Trophoblast cell (in vitro differentiated cells and primary cell): ENCODE measurements around the gene GPX3.

Experiments used
- DNase-seq, 2 donors: peaks; one replicate each; pipeline ENCODE4 v3.0.0-alpha.2; 2016
- H2AFZ ChIP-seq: 2 replicates; pipeline ENCODE4 v1.6.1; 2013; ENCODE audit warnings: low read length, moderate library complexity, mild to moderate bottlenecking; ENCODE audit not compliant: insufficient read depth, poor library complexity
- H2AK5ac ChIP-seq: 2 replicates; pipeline ENCODE4 v1.6.1; 2013; ENCODE audit warnings: mild to moderate bottlenecking, low read length
- H2BK120ac ChIP-seq: 2 replicates; pipeline ENCODE4 v1.6.1; 2013; ENCODE audit warnings: low read length, mild to moderate bottlenecking, moderate library complexity; ENCODE audit not compliant: insufficient read depth, poor library complexity
- H2BK12ac ChIP-seq: 2 replicates; pipeline ENCODE4 v1.6.1; 2013; ENCODE audit warnings: mild to moderate bottlenecking, low read length, moderate library complexity
- H2BK5ac ChIP-seq: 2 replicates; pipeline ENCODE4 v1.6.1; 2013; ENCODE audit warnings: low read length, low read depth, moderate library complexity, mild to moderate bottlenecking; ENCODE audit not compliant: poor library complexity
- H3K14ac ChIP-seq: 2 replicates; pipeline ENCODE4 v1.6.1; 2013; ENCODE audit warnings: mild to moderate bottlenecking, low read length
- H3K18ac ChIP-seq: 2 replicates; pipeline ENCODE4 v1.6.1; 2013; ENCODE audit warnings: mild to moderate bottlenecking, low read length
- H3K23ac ChIP-seq: 2 replicates; pipeline ENCODE4 v1.6.1; 2013; ENCODE audit warnings: low read length
- H3K27ac ChIP-seq: 2 replicates; pipeline ENCODE4 v1.5.1; 2013; ENCODE audit warnings: low read depth, mild to moderate bottlenecking, inconsistent platforms, low read length, moderate library complexity
- H3K27me3 ChIP-seq: 2 replicates; pipeline ENCODE4 v1.6.1; 2013; ENCODE audit warnings: inconsistent platforms, mild to moderate bottlenecking, low read length, moderate library complexity; ENCODE audit not compliant: insufficient read depth
- H3K36me3 ChIP-seq, 2 experiments: 1 replicate in 1 of 2; 2 replicates in 1 of 2; pipeline ENCODE4 v1.6.1; 2013; ENCODE audit warnings: low read length in 2 of 2, mild to moderate bottlenecking in 2 of 2, moderate library complexity in 1 of 2; ENCODE audit not compliant: insufficient read depth in 2 of 2, control insufficient read depth in 1 of 2
- H3K4ac ChIP-seq: 2 replicates; pipeline ENCODE4 v1.6.1; 2013; ENCODE audit warnings: low read depth, mild to moderate bottlenecking, low read length, moderate library complexity
- H3K4me1 ChIP-seq, 2 experiments: 1 replicate in 1 of 2; 2 replicates in 1 of 2; pipeline ENCODE4 v1.6.1; 2013; ENCODE audit warnings: low read length in 2 of 2, mild to moderate bottlenecking in 2 of 2, moderate library complexity in 1 of 2; ENCODE audit not compliant: insufficient read depth in 2 of 2, control insufficient read depth in 1 of 2
- H3K4me2 ChIP-seq: 2 replicates; pipeline ENCODE4 v1.6.1; 2013; ENCODE audit warnings: inconsistent platforms, mild to moderate bottlenecking, low read length, moderate library complexity
- H3K4me3 ChIP-seq: 2 replicates; pipeline ENCODE4 v1.5.1; 2013; ENCODE audit warnings: mild to moderate bottlenecking, low read depth, low read length, inconsistent platforms
- H3K79me1 ChIP-seq: one replicate; pipeline ENCODE4 v1.6.1; 2013; ENCODE audit warnings: low read length
- H3K79me2 ChIP-seq: 2 replicates; pipeline ENCODE4 v1.6.1; 2013; ENCODE audit warnings: low read length, mild to moderate bottlenecking; ENCODE audit not compliant: control insufficient read depth, insufficient read depth, poor library complexity
- H3K9ac ChIP-seq: 2 replicates; pipeline ENCODE4 v1.6.1; 2013; ENCODE audit warnings: mild to moderate bottlenecking, low read length
- H3K9me3 ChIP-seq: 2 replicates; pipeline ENCODE4 v1.6.1; 2013; ENCODE audit warnings: low read depth, mild to moderate bottlenecking, control low read depth, inconsistent platforms, low read length; ENCODE audit not compliant: insufficient read depth
- H4K12ac ChIP-seq: 2 replicates; pipeline ENCODE4 v1.6.1; 2013; ENCODE audit warnings: low read depth, mild to moderate bottlenecking, low read length, moderate library complexity
- H4K8ac ChIP-seq: 2 replicates; pipeline ENCODE4 v1.6.1; 2013; ENCODE audit warnings: low read depth, mild to moderate bottlenecking, low read length, moderate library complexity
- H4K91ac ChIP-seq: one replicate; pipeline ENCODE4 v1.6.1; 2013; ENCODE audit warnings: low read depth, mild to moderate bottlenecking, low read length, moderate library complexity
- WGBS: extraction: QIAGEN DNeasy Blood & Tissue Kit; methylation state at CpG from one replicate; pipeline ENCODE4 v1.1.7; 2013; ENCODE audit warnings: missing lambda C conversion rate; ENCODE audit not compliant: insufficient read length, insufficient coverage; ENCODE audit errors: extremely low coverage; 5-methylcytosine and 5-hydroxymethylcytosine counted together

GPX3 gene

DNA sequence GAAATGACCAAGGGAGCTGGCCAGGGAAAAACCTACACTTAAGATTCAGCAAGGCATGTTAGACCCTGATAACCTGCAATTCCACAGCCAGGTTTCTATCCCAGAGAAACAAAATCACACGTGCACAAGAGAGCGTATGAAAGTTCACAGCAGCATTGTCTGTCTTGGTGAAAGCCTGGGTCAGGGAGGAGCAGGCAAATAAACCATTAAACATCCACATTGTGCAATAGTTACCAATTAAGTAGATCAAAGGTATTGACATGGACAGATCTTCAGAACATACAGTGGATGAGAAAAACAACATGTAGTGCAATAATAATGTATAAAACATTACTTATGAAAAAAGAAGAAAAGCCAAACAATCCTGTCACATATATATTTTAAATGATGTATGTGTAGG lies 15.9 kb upstream of the GPX3 start:
- H2BK5ac ChIP-seq: no peak overlapping the region
- H3K4ac ChIP-seq: no peak overlapping the region
- H3K79me1 ChIP-seq: no peaks in the 10 kb centered on the region

DNA sequence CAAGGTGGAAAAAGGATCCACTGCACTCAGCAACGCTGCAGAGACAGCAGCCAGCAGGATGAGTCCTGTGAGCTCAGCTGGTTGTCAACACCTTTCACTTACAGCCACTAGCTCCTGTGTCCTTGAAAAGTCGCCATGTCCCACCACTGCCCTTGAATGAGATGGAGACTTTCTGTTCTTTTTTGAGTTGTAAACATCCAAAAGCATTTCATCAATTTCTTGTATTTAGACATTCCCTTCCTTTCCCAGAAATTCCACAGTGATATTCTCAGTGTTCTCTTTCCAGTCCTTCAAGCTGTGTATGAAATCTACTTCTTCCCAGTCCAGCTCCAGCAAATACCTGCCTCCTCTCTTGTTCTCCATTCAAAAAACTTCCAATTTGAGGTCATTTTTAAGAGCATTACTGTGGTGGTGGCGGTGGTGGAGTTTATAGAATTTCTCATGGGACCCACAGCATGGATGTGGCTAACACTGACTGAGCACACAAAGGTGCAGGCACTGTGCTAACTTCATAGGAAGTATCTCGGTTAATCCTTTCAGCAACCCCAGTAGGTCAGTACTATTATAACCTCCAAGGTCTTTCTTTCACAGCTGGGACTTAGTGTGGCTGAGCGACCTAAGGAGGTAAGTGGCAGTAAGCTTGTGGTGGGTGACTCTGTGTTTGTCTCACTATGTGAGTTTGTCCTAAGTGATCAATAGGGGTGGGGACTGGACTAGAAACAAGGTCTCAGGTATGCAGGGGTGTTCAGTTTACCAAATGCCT lies 15.0 kb upstream of the GPX3 start:
- no peak overlapping the region for H2BK12ac ChIP-seq
- H3K4me3 ChIP-seq: no peak overlapping the region
- DNase-seq: no peak
- H3K4ac ChIP-seq: no peak overlapping the region
- no peak overlapping the region for H2AK5ac ChIP-seq
- no peak overlapping the region for H3K18ac ChIP-seq
- H4K91ac ChIP-seq: no peak overlapping the region
- no peaks in the 10 kb centered on the region for H3K79me1 ChIP-seq
- WGBS: no CpG with 5 or more reads among the region's 5 CpGs
- no peak overlapping the region for H2BK5ac ChIP-seq
- no peak overlapping the region for H3K4me2 ChIP-seq
- H4K12ac ChIP-seq: no peak overlapping the region
- no peaks in the 10 kb centered on the region for H3K27me3 ChIP-seq
- no peak overlapping the region for H3K9ac ChIP-seq
- no peaks in the 10 kb centered on the region for H3K36me3 ChIP-seq
- no peak overlapping the region for H3K14ac ChIP-seq
- H3K79me2 ChIP-seq: no peaks in the 10 kb centered on the region
- no peak overlapping the region for H2AFZ ChIP-seq
- H2BK120ac ChIP-seq: no peak overlapping the region
- H3K9me3 ChIP-seq: no peaks in the 10 kb centered on the region
- H3K23ac ChIP-seq: no peak overlapping the region
- H3K4me1 ChIP-seq: no peaks in the 10 kb centered on the region
- no peak overlapping the region for H3K27ac ChIP-seq
- no peak overlapping the region for H4K8ac ChIP-seq

More for the DNA sequence above, 15.9 kb upstream of the GPX3 start:
- Histone ChIP-seq H2BK12ac (no peak overlapping the region), H3K23ac (no peak overlapping the region), H3K36me3 (no peaks in the 10 kb centered on the region), H4K8ac (no peak overlapping the region), H3K27me3 (no peaks in the 10 kb centered on the region), H3K9me3 (no peaks in the 10 kb centered on the region), H3K14ac (no peak overlapping the region), H3K4me2 (no peak overlapping the region), H2AK5ac (no peak overlapping the region), H3K4me3 (no peak overlapping the region), H3K4me1 (no peaks in the 10 kb centered on the region), H2AFZ (no peak overlapping the region), H3K27ac (no peak overlapping the region), H3K9ac (no peak overlapping the region), H2BK120ac (no peak overlapping the region), H4K91ac (no peak overlapping the region), H3K18ac (no peak overlapping the region), H3K79me2 (no peaks in the 10 kb centered on the region), H4K12ac (no peak overlapping the region)
- DNase-seq: no peak
- WGBS: no CpG with 5 or more reads among the region's 2 CpGs

GRCh38 chr5:151005950-151006576 lies 14.3 kb upstream of the GPX3 start:
- H3K27ac ChIP-seq: no peak overlapping the region
- no peak overlapping the region for H3K4me3 ChIP-seq
- no peak overlapping the region for H3K4me2 ChIP-seq
- no CpG with 5 or more reads among the region's 7 CpGs for WGBS
- no peak overlapping the region for H3K23ac ChIP-seq
- no peak overlapping the region for H3K14ac ChIP-seq
- H4K91ac ChIP-seq: no peak overlapping the region
- H3K79me2 ChIP-seq: no peaks in the 10 kb centered on the region
- H3K9me3 ChIP-seq: no peaks in the 10 kb centered on the region
- H3K9ac ChIP-seq: no peak overlapping the region
- no peak overlapping the region for H2AFZ ChIP-seq
- H3K18ac ChIP-seq: no peak overlapping the region
- no peak overlapping the region for H3K4ac ChIP-seq
- no peaks in the 10 kb centered on the region for H3K36me3 ChIP-seq
- no peak overlapping the region for H2BK120ac ChIP-seq
- no peaks in the 10 kb centered on the region for H3K27me3 ChIP-seq
- H2BK12ac ChIP-seq: no peak overlapping the region
- H3K79me1 ChIP-seq: no peaks in the 10 kb centered on the region
- no peak overlapping the region for H4K8ac ChIP-seq
- no peak overlapping the region for H2BK5ac ChIP-seq
- no peaks in the 10 kb centered on the region for H3K4me1 ChIP-seq
- no peak overlapping the region for H2AK5ac ChIP-seq
- H4K12ac ChIP-seq: no peak overlapping the region
- no peak for DNase-seq

DNA sequence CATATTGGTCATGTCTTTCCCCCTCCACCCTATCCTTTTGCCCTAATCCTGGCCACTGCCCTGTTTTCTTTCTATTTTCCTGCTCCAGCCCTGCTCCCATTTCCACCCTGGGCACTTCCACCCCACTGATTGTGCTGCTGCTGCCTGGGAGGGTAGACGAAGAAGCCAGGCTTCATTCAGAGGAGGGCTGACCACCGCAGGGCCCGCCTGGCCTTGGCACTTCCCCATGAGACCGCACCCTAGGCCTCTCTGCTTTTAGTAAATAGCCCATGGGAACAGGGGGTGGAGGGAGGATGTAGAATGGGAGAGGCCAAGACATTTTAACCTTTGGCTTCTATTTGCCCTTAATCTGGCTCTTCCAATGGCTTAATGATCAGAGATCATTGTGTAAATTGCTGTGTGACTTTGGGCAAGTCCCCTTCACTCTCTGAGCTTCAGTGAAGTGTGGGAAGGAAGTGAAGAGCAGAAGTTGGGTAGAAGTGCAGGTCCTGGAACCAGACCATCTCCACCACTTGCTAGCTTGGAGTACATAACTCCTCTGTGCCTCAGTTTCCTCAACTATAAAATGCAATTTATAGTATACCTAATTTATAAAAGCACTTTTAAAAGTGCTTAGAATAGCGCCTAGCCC lies 13.6 kb upstream of the GPX3 start:
- Histone ChIP-seq H3K4me2 (no peak overlapping the region), H3K79me1 (no peaks in the 10 kb centered on the region), H3K9ac (no peak overlapping the region), H4K91ac (no peak overlapping the region), H3K4me1 (no peaks in the 10 kb centered on the region), H4K8ac (no peak overlapping the region), H3K27me3 (no peaks in the 10 kb centered on the region), H2BK120ac (no peak overlapping the region), H3K23ac (no peak overlapping the region), H3K18ac (no peak overlapping the region), H4K12ac (no peak overlapping the region), H3K36me3 (no peaks in the 10 kb centered on the region), H2AFZ (no peak overlapping the region), H3K79me2 (no peaks in the 10 kb centered on the region), H3K4me3 (no peak overlapping the region), H3K4ac (no peak overlapping the region), H3K9me3 (no peaks in the 10 kb centered on the region), H2AK5ac (no peak overlapping the region), H2BK12ac (no peak overlapping the region), H3K27ac (no peak overlapping the region), H2BK5ac (no peak overlapping the region), H3K14ac (no peak overlapping the region)
- DNase-seq: no peak
- no CpG with 5 or more reads among the region's 5 CpGs for WGBS
